ENCODE data around the gene MYPOP. TPM values are rescaled to one million over a fixed set of nuclear protein-coding genes. Genes with fewer than 3 reads are reported as not detected.

Gene MYPOP
- total and polyA plus RNA-seq, 2 of the 13 experiments (the other 11 are each of a cell fraction or from before 2014, with no cell fraction given) = 2.3 to 2.7 TPM

- TF ChIP-seq, protein P1, sequence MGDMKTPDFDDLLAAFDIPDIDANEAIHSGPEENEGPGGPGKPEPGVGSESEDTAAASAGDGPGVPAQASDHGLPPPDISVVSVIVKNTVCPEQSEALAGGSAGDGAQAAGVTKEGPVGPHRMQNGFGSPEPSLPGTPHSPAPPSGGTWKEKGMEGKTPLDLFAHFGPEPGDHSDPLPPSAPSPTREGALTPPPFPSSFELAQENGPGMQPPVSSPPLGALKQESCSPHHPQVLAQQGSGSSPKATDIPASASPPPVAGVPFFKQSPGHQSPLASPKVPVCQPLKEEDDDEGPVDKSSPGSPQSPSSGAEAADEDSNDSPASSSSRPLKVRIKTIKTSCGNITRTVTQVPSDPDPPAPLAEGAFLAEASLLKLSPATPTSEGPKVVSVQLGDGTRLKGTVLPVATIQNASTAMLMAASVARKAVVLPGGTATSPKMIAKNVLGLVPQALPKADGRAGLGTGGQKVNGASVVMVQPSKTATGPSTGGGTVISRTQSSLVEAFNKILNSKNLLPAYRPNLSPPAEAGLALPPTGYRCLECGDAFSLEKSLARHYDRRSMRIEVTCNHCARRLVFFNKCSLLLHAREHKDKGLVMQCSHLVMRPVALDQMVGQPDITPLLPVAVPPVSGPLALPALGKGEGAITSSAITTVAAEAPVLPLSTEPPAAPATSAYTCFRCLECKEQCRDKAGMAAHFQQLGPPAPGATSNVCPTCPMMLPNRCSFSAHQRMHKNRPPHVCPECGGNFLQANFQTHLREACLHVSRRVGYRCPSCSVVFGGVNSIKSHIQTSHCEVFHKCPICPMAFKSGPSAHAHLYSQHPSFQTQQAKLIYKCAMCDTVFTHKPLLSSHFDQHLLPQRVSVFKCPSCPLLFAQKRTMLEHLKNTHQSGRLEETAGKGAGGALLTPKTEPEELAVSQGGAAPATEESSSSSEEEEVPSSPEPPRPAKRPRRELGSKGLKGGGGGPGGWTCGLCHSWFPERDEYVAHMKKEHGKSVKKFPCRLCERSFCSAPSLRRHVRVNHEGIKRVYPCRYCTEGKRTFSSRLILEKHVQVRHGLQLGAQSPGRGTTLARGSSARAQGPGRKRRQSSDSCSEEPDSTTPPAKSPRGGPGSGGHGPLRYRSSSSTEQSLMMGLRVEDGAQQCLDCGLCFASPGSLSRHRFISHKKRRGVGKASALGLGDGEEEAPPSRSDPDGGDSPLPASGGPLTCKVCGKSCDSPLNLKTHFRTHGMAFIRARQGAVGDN (CRISPR knock-in tag; IDR thresholded peaks at IDR 0.05) = peak; percentile 81
- no peak for TF ChIP-seq MAZ (IDR thresholded peaks at IDR 0.05; ENCODE audit: borderline replicate concordance, low read depth, low read length)
- TF ChIP-seq MAZ (CRISPR knock-in tag; IDR thresholded peaks at IDR 0.05; ENCODE audit: low read depth) = 0 out of 2 replicates have a peak, but pooled peaks have one; percentile 0
- peak; percentile 41; the same call in 1 of the 2 replicates for TF ChIP-seq YEATS4 (CRISPR knock-in tag; IDR thresholded peaks at IDR 0.05; ENCODE audit: borderline replicate concordance)
- TF ChIP-seq ZNF253 (CRISPR knock-in tag; IDR thresholded peaks at IDR 0.05; ENCODE audit: borderline replicate concordance) = no peak
- TF ChIP-seq, protein P2, sequence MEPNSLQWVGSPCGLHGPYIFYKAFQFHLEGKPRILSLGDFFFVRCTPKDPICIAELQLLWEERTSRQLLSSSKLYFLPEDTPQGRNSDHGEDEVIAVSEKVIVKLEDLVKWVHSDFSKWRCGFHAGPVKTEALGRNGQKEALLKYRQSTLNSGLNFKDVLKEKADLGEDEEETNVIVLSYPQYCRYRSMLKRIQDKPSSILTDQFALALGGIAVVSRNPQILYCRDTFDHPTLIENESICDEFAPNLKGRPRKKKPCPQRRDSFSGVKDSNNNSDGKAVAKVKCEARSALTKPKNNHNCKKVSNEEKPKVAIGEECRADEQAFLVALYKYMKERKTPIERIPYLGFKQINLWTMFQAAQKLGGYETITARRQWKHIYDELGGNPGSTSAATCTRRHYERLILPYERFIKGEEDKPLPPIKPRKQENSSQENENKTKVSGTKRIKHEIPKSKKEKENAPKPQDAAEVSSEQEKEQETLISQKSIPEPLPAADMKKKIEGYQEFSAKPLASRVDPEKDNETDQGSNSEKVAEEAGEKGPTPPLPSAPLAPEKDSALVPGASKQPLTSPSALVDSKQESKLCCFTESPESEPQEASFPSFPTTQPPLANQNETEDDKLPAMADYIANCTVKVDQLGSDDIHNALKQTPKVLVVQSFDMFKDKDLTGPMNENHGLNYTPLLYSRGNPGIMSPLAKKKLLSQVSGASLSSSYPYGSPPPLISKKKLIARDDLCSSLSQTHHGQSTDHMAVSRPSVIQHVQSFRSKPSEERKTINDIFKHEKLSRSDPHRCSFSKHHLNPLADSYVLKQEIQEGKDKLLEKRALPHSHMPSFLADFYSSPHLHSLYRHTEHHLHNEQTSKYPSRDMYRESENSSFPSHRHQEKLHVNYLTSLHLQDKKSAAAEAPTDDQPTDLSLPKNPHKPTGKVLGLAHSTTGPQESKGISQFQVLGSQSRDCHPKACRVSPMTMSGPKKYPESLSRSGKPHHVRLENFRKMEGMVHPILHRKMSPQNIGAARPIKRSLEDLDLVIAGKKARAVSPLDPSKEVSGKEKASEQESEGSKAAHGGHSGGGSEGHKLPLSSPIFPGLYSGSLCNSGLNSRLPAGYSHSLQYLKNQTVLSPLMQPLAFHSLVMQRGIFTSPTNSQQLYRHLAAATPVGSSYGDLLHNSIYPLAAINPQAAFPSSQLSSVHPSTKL (CRISPR knock-in tag; IDR thresholded peaks at IDR 0.05) = 0 out of 2 replicates have a peak, but pooled peaks have one; percentile 8
- TF ChIP-seq ZBTB49 (CRISPR knock-in tag; IDR thresholded peaks at IDR 0.05; ENCODE audit: borderline replicate concordance) = peak; percentile 48; the same call in 1 of the 2 replicates
- peak; percentile 20; the same call in 1 of the 2 replicates for TF ChIP-seq HDAC1 (CRISPR knock-in tag; IDR thresholded peaks at IDR 0.05)
- no peak for TF ChIP-seq SMYD3 (CRISPR knock-in tag; IDR thresholded peaks at IDR 0.05)
- peak; percentile 67; the same call in 1 of the 2 replicates for TF ChIP-seq MTA1 (CRISPR knock-in tag; IDR thresholded peaks at IDR 0.05; ENCODE audit: borderline replicate concordance)
- TF ChIP-seq ZNF644 (CRISPR knock-in tag; IDR thresholded peaks at IDR 0.05; ENCODE audit: low read depth) = no peak
- peak; percentile 49 for TF ChIP-seq ASH2L (IDR thresholded peaks at IDR 0.05; ENCODE audit: insufficient read length, low read depth, low read length)
Observed at GRCh38 chr19:45901432-45901911, 941 bp downstream of the MYPOP start (continued).
